Ishikawa (cell line): Measurements from ENCODE around the gene CXCR1.

Source experiments
- CEBPB ChIP-seq: IDR thresholded peaks from 2 replicates; pipeline ENCODE4 v1.6.1; 2012
- CREB1 ChIP-seq: IDR thresholded peaks from 2 replicates; pipeline ENCODE4 v1.6.1; 2012; ENCODE audit warnings: low read depth
- EGR1 ChIP-seq: IDR thresholded peaks from 2 replicates; pipeline ENCODE4 v1.6.1; 2012
- EP300 ChIP-seq: IDR thresholded peaks from 2 replicates; pipeline ENCODE4 v1.6.1; 2012; ENCODE audit warnings: borderline replicate concordance
- FOXM1 ChIP-seq: IDR thresholded peaks from 2 replicates; pipeline ENCODE4 v1.6.1; 2012; ENCODE audit warnings: low read depth, borderline replicate concordance
- MAX ChIP-seq: IDR thresholded peaks from 2 replicates; pipeline ENCODE4 v1.6.1; 2012
- NFIC ChIP-seq: IDR thresholded peaks from 2 replicates; pipeline ENCODE4 v1.6.1; 2012
- RAD21 ChIP-seq: IDR thresholded peaks from 2 replicates; pipeline ENCODE4 v1.6.1; 2012; ENCODE audit warnings: low read depth
- REST ChIP-seq: IDR thresholded peaks from 2 replicates; pipeline ENCODE4 v1.6.1; 2012; ENCODE audit warnings: low read depth, mild to moderate bottlenecking
- TAF1 ChIP-seq: IDR thresholded peaks from 2 replicates; pipeline ENCODE4 v1.6.1; 2012; ENCODE audit warnings: low read depth, mild to moderate bottlenecking
- TCF12 ChIP-seq: IDR thresholded peaks from 2 replicates; pipeline ENCODE4 v1.6.1; 2012; ENCODE audit warnings: low read depth
- TEAD4 ChIP-seq: IDR thresholded peaks from 2 replicates; pipeline ENCODE4 v1.6.1; 2012
- YY1 ChIP-seq: IDR thresholded peaks from 2 replicates; pipeline ENCODE4 v1.6.1; 2012; ENCODE audit warnings: low read depth
- ZBTB7A ChIP-seq: IDR thresholded peaks from 2 replicates; pipeline ENCODE4 v1.6.1; 2012; ENCODE audit warnings: low read depth
- TF ChIP-seq, protein P1 (sequence below): IDR thresholded peaks from 2 replicates; pipeline ENCODE4 v1.6.1; 2012

CXCR1 gene

GRCh38 chr2:218138047-218138446 is 28.7 kb downstream of the CXCR1 start:
- TF ChIP-seq TAF1: no peak
- no peak for TF ChIP-seq NFIC
- no peak for TF ChIP-seq TEAD4
- TF ChIP-seq EGR1: no peak
- TF ChIP-seq CEBPB: no peak
- TF ChIP-seq MAX: no peak
- no peak for TF ChIP-seq REST
- no peak for TF ChIP-seq TCF12
- TF ChIP-seq FOXM1: no peak
- TF ChIP-seq, protein P1, sequence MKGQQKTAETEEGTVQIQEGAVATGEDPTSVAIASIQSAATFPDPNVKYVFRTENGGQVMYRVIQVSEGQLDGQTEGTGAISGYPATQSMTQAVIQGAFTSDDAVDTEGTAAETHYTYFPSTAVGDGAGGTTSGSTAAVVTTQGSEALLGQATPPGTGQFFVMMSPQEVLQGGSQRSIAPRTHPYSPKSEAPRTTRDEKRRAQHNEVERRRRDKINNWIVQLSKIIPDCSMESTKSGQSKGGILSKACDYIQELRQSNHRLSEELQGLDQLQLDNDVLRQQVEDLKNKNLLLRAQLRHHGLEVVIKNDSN: no peak
- TF ChIP-seq CREB1: no peak

- TF ChIP-seq TEAD4 (no peak), CEBPB (no peak), EGR1 (no peak), TCF12 (no peak), YY1 (no peak), NFIC (no peak), TAF1 (no peak), MAX (no peak), EP300 (no peak), CREB1 (no peak)
- TF ChIP-seq, protein P1: no peak
Measured at GRCh38 chr2:218137514-218137913, 29.2 kb downstream of the CXCR1 start.

DNA sequence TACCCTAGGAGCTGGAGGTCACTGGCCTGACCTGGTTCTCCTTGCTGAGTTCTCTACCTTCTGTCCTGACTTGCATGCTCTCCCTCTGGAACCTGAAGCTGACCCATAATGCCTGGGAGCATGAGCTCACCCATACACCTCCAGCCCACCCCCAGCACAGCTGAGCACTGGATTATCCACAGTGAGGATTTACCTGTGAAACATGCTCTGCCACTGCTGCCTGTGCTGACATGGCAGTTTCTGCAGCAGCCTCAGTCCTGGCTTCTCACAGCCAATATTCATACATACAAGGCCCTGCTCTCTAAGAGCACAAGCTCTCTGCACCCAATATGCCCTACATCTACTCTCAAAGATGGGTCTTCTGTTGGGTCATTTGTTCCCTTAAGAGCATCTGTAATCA is 35.9 kb downstream of the CXCR1 start:
- TF ChIP-seq CEBPB (no peak), RAD21 (no peak), EP300 (no peak), FOXM1 (no peak), TAF1 (no peak), CREB1 (no peak), ZBTB7A (no peak), YY1 (no peak), REST (no peak), TCF12 (no peak), EGR1 (no peak), MAX (no peak), NFIC (no peak), TEAD4 (no peak)
- TF ChIP-seq, protein P1: no peak

- TF ChIP-seq EGR1: no peak
- no peak for TF ChIP-seq RAD21
- no peak for TF ChIP-seq REST
- TF ChIP-seq TAF1: no peak
- no peak for TF ChIP-seq YY1
- TF ChIP-seq, protein P1: no peak
- no peak for TF ChIP-seq CREB1
- TF ChIP-seq NFIC: no peak
- TF ChIP-seq ZBTB7A: no peak
- TF ChIP-seq TCF12: no peak
- TF ChIP-seq TEAD4: no peak
- TF ChIP-seq CEBPB: no peak
- no peak for TF ChIP-seq EP300
- TF ChIP-seq FOXM1: no peak
- no peak for TF ChIP-seq MAX
Measured at GRCh38 chr2:218130377-218130776, 36.4 kb downstream of the CXCR1 start.
